A172 (cell line): ENCODE data around the gene ENO2. TPM values are rescaled to one million over a fixed set of nuclear protein-coding genes. Genes with fewer than 3 reads are reported as not detected.

Source experiments
- DNase-seq: peaks from one replicate; pipeline ENCODE4 v3.0.0-alpha.2; 2015; ENCODE audit warnings: low spot score
- total RNA-seq: library from RNA; depleted of rRNA; stranded (reverse); fragments of >200 nt; shearing (Covaris generic); gene quantifications from 2 replicates; pipeline ENCODE4 v1.2.3, GENCODE V29; 2014

ENO2 gene
- total RNA-seq, 1 experiment from 2014 or later: 24.7 TPM

- DNase-seq: no peak
Measured at GRCh38 chr12:6932766-6933165, 18.4 kb downstream of the ENO2 start.

- peak; percentile 33 for DNase-seq
Measured at GRCh38 chr12:6934110-6934509, 19.7 kb downstream of the ENO2 start.

- DNase-seq: no peak
Measured at GRCh38 chr12:6935371-6936193, 21.2 kb downstream of the ENO2 start.

GRCh38 chr12:6936194-6936635, 21.8 kb downstream of the ENO2 start:
- DNase-seq: no peak

- no peak for DNase-seq
Measured at GRCh38 chr12:6936636-6937480, 22.5 kb downstream of the ENO2 start.

GRCh38 chr12:6937481-6938352, 23.3 kb downstream of the ENO2 start:
- DNase-seq: no peak

- no peak for DNase-seq
Measured at GRCh38 chr12:6938353-6939190, 24.2 kb downstream of the ENO2 start.

- DNase-seq: no peak
Measured at GRCh38 chr12:6939191-6939540, 24.8 kb downstream of the ENO2 start.

GRCh38 chr12:6941267-6941666, 26.9 kb downstream of the ENO2 start:
- no peak for DNase-seq

- no peak for DNase-seq
Measured at GRCh38 chr12:6941782-6942181, 27.4 kb downstream of the ENO2 start.

- DNase-seq: no peak
Measured at GRCh38 chr12:6942331-6942665, 27.9 kb downstream of the ENO2 start.

GRCh38 chr12:6943389-6943721, 29.0 kb downstream of the ENO2 start:
- DNase-seq: no peak

- peak; percentile 50 for DNase-seq
Measured at GRCh38 chr12:6943722-6944380, 29.5 kb downstream of the ENO2 start, which contains the start of the genes C12orf57 and RNU7-1. Gene C12orf57, plus strand, starts transcription at chr12:6944022. Its CDS starts 100 bp downstream, at chr12:6944122. Gene RNU7-1, plus strand, starts transcription at chr12:6943816.

GRCh38 chr12:6944381-6945186, 30.2 kb downstream of the ENO2 start:
- peak; percentile 38 for DNase-seq

GRCh38 chr12:6945613-6946012, 31.2 kb downstream of the ENO2 start:
- no peak for DNase-seq

GRCh38 chr12:6946033-6946919, 31.9 kb downstream of the ENO2 start:
- DNase-seq: no peak

GRCh38 chr12:6946920-6947374, 32.6 kb downstream of the ENO2 start:
- DNase-seq: no peak

GRCh38 chr12:6947615-6948014, 33.2 kb downstream of the ENO2 start:
- no peak for DNase-seq
